Skeletal muscle tissue (tissue), 4 donors: Measurements from ENCODE around the gene NEU1. TPM values are rescaled to one million over a fixed set of nuclear protein-coding genes. Genes with fewer than 3 reads are reported as not detected.
"Not testable (repeated sequence)": the region's sequence is repeated elsewhere in the genome, so short reads cannot be mapped to it uniquely, and the experiment has no call there.

Experiments used
- H3K27ac ChIP-seq: one replicate; pipeline ENCODE4 v1.7.0; 2013; ENCODE audit warnings: mild to moderate bottlenecking, low read depth, low read length, inconsistent platforms
- H3K27me3 ChIP-seq, 3 donors: one replicate each; pipeline ENCODE4 v1.7.0; 2013; ENCODE audit warnings: low read length in 3 of 3; ENCODE audit not compliant: control insufficient read depth in 3 of 3, insufficient read depth in 3 of 3
- H3K36me3 ChIP-seq, 3 donors: one replicate each; pipeline ENCODE4 v1.7.0; 2013; ENCODE audit warnings: low read length in 3 of 3; ENCODE audit not compliant: control insufficient read depth in 3 of 3, insufficient read depth in 3 of 3
- H3K4me1 ChIP-seq, 3 donors: one replicate each; pipeline ENCODE4 v1.7.0; 2013; ENCODE audit warnings: low read length in 3 of 3, mild to moderate bottlenecking in 3 of 3; ENCODE audit not compliant: control insufficient read depth in 3 of 3, insufficient read depth in 3 of 3
- H3K4me3 ChIP-seq, 3 donors: one replicate each; pipeline ENCODE4 v1.7.0; 2013; ENCODE audit warnings: low read length in 3 of 3
- H3K9ac ChIP-seq, 3 donors: one replicate each; pipeline ENCODE4 v1.7.0; 2013; ENCODE audit warnings: low read length in 3 of 3, mild to moderate bottlenecking in 3 of 3, moderate library complexity in 2 of 3, low read depth in 1 of 3
- H3K9me3 ChIP-seq, 3 donors: one replicate each; pipeline ENCODE4 v1.7.0; 2013; ENCODE audit warnings: low read length in 3 of 3; ENCODE audit not compliant: control insufficient read depth in 3 of 3
- total RNA-seq: library from RNA; depleted of rRNA; stranded (reverse); fragments of >200 nt; gene quantifications from one replicate; pipeline ENCODE4 v1.2.3, GENCODE V29; 2014
- donor health status: Osteomylitis.

The NEU1 gene
- total RNA-seq, 1 donor from 2014 or later = 23.0 TPM

DNA sequence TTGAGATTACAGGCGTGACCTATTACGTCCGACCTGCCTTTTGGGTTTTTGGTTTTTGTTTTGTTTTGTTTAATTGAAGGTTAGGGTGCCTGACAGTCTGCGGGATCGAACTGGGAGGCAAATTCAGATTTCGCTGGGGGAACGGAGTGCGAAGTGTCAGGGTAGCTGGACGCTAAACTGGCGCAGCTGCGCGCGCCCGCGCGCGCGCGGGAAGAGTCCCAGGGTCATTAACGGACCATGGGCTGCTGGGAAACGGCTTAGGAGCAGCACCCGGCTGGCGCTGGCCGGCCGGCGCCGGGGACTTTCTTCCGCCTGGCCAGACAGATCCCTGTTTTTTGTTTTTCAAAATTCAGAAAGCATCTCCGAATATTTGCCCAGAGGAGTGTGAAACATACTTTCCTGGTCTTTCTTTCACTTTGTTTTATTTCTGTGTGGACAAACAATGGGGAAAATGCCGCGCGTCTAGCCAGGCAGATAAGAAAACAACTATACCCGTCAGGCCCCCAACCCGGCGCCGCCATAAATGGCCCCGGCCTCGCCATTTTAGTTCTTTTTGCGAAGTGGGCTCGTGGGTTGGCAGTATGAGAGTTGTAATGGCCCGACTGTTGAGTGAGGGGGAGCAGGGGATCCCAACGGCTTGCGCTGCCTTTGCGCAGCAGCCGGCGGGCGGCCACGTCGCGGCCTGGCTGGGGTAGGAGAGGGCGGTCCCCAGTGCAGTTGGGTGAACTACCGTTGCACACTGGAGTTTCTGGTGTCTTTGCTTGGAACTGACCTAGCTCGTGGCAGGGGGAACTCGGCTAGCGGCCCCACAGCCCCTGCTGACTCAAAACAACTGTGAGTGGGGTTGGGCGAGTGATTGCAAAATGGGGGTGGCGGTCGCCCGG, 28.0 kb downstream of the NEU1 start:
- peak overlapping the region; percentile 97 for H3K27ac ChIP-seq
- peaks cover 39 to 46% (median 41%) of the 10 kb centered on the region in 3 donors for H3K4me1 ChIP-seq
- H3K9me3 ChIP-seq = no peaks in the 10 kb centered on the region
- H3K9ac ChIP-seq = peak overlapping the region; percentile 96 to 98 (median 98)
- peak overlapping the region; percentile 96 to 98 (median 97) for H3K4me3 ChIP-seq
- peaks cover 22 to 24% (median 22%) of the 10 kb centered on the region in 3 donors for H3K36me3 ChIP-seq
- H3K27me3 ChIP-seq = no peaks in the 10 kb centered on the region

DNA sequence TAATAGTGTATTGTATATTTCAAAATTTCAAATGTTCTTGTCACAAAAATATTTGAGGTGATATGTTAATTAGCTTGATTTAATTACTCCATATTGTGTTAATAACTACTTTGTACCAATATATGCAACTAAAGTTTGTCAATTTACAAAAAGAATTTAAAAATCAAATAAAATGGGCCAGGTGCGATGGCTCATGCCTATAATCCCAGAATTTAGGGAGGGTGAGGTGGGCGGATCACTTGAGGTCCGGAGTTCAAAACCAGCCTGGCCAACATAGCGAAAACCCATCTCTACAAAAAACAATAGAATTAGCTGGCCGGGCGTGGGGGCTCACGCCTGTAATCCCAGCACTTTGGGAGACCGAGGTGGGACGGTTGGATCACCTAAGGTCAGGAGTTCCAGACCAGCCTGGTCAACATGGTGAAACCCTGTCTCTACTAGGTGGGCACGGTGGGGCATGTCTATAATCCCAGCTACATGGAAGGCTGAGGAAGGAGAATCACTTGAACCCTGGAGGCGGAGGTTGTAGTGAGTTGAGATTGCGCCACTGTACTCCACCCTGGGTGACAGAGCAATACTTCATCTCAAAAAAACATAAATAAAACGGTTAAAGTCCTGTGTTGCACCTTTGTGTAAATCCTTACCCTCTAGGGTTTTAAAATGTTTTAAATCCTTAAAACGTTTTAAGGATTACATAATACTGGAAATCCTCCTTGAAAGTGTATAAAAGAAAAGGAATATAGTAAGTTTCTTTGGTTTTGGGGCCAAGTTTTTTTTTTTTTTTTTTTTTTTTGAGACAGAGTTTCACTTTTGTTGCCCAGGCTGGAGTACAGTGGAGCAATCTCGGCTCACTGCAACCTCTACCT, 31.0 kb downstream of the NEU1 start:
- Histone ChIP-seq H3K9me3 (no peaks in the 10 kb centered on the region), H3K27me3 (no peaks in the 10 kb centered on the region), H3K4me3 (peak overlapping the region; percentile 80 to 83 (median 82)), H3K9ac (peak overlapping the region in 2 of 3 donors; percentile 68 to 80), H3K36me3 (peaks cover 0 to 6% (median 0%) of the 10 kb centered on the region in 3 donors), H3K4me1 (peaks cover 26 to 30% (median 27%) of the 10 kb centered on the region in 3 donors), H3K27ac (peak overlapping the region; percentile 66)

DNA sequence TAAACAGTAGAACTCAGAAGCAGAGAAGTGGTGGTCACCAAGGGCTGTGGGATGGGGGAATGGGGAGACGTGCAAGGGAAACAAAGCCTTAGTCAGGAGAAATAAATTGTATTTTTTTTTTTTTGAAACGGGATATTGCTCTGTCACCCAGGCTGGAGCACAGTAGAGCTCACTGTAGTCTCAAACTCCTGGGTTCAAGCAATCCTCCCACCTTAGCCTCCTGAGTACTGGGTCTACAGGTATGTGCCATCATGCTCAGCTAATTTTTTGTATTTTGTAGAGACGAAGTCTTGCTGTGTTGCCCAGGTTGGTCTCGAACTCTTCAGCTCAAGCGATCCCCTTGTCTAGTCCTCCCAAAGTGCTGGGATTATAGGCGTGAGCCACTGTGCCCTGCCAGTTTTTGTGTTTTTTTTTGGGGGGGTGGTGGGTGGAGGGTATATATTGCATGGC, 31.7 kb downstream of the NEU1 start:
- peaks cover 23 to 27% (median 24%) of the 10 kb centered on the region in 3 donors for H3K4me1 ChIP-seq
- peak overlapping the region; percentile 66 for H3K27ac ChIP-seq
- H3K27me3 ChIP-seq = no peaks in the 10 kb centered on the region
- peak overlapping the region; percentile 80 to 83 (median 82) for H3K4me3 ChIP-seq
- H3K9me3 ChIP-seq = no peaks in the 10 kb centered on the region
- H3K36me3 ChIP-seq = peaks cover 0 to 1% (median 0%) of the 10 kb centered on the region in 3 donors
- H3K9ac ChIP-seq = peak overlapping the region; percentile 59 to 80 (median 68)

DNA sequence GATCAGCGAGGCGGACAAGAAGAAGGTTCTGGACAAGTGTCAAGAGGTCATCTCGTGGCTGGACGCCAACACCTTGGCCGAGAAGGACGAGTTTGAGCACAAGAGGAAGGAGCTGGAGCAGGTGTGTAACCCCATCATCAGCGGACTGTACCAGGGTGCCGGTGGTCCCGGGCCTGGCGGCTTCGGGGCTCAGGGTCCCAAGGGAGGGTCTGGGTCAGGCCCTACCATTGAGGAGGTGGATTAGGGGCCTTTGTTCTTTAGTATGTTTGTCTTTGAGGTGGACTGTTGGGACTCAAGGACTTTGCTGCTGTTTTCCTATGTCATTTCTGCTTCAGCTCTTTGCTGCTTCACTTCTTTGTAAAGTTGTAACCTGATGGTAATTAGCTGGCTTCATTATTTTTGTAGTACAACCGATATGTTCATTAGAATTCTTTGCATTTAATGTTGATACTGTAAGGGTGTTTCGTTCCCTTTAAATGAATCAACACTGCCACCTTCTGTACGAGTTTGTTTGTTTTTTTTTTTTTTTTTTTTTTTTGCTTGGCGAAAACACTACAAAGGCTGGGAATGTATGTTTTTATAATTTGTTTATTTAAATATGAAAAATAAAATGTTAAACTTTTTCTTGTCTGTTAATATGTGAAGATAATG, 32.9 kb downstream of the NEU1 start:
- Histone ChIP-seq H3K4me1 (peaks cover 19 to 24% (median 21%) of the 10 kb centered on the region in 3 donors), H3K27ac (peak overlapping the region; percentile 66)

DNA sequence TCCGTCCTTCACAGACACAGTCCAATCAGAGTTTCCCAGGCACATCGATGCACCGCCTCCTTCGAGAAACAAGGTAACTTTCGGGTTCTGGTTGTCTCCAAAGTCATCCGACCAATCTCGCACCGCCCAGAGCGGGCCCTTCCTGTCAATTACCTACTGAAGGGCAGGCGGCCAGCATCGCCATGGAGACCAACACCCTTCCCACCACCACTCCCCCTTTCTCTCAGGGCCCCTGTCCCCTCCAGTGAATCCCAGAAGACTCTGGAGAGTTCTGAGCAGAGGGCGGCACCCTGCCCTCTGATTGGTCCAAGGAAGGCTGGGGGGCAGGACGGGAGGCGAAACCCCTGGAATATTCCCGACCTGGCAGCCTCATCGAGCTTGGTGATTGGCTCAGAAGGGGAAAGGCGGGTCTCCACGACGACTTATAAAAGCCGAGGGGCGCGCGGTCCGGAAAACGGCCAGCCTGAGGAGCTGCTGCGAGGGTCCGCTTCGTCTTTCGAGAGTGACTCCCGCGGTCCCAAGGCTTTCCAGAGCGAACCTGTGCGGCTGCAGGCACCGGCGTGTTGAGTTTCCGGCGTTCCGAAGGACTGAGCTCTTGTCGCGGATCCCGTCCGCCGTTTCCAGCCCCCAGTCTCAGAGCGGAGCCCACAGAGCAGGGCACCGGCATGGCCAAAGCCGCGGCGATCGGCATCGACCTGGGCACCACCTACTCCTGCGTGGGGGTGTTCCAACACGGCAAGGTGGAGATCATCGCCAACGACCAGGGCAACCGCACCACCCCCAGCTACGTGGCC, 35.1 kb downstream of the NEU1 start, which contains the start of gene HSPA1B:
TSS of gene HSPA1B (plus strand) at position 453 of the 794 bp plus-strand sequence. CDS start at position 666, 213 bp downstream.
- H3K9ac ChIP-seq = peak within 1 kb of the TSS; percentile 93 to 98 (median 97)
- no peaks in the 10 kb centered on the region for H3K9me3 ChIP-seq
- H3K27ac ChIP-seq = peak within 1 kb of the TSS; percentile 99
- H3K4me3 ChIP-seq = peak within 1 kb of the TSS; percentile 85 to 94 (median 88)
- peaks cover 26 to 31% (median 29%) of the 10 kb centered on the region in 3 donors for H3K4me1 ChIP-seq
- H3K27me3 ChIP-seq = no peaks in the 10 kb centered on the region
- H3K36me3 ChIP-seq = no peaks in the 10 kb centered on the region

More for the DNA sequence above, 32.9 kb downstream of the NEU1 start:
- H3K9ac ChIP-seq = peak overlapping the region; percentile 59 to 83 (median 68)
- no peaks in the 10 kb centered on the region for H3K27me3 ChIP-seq
- H3K4me3 ChIP-seq = peak overlapping the region; percentile 80 to 83 (median 82)
- H3K9me3 ChIP-seq = no peaks in the 10 kb centered on the region
- H3K36me3 ChIP-seq = no peaks in the 10 kb centered on the region

DNA sequence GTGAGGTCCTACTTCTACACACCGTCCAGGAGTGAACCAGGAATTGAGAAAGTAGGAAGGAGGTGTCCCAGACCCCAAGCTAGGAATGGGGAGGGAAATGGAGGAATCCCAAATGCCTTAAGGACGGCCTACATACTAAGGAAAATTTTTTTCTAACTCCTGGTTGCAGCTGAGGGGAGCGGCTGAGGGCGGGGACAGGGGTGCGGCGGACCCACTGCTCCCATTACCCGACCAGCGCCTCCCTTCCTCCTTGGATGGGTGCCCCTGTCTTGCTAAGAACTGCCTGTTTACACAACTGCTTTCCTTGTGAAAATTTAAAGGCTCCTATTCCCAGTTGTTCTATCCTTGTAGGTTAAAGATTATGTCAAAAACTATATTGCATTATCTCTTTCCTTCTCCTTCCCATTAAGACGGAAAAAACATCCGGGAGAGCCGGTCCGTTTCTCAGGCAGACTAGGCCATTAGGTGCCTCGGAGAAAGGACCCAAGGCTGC, 35.8 kb downstream of the NEU1 start:
- Histone ChIP-seq H3K27ac (peak overlapping the region; percentile 99), H3K36me3 (no peaks in the 10 kb centered on the region), H3K9me3 (no peaks in the 10 kb centered on the region), H3K9ac (peak overlapping the region; percentile 93 to 98 (median 97)), H3K4me3 (peak overlapping the region; percentile 80 to 94 (median 85)), H3K4me1 (peaks cover 28 to 34% (median 31%) of the 10 kb centered on the region in 3 donors), H3K27me3 (no peaks in the 10 kb centered on the region)

DNA sequence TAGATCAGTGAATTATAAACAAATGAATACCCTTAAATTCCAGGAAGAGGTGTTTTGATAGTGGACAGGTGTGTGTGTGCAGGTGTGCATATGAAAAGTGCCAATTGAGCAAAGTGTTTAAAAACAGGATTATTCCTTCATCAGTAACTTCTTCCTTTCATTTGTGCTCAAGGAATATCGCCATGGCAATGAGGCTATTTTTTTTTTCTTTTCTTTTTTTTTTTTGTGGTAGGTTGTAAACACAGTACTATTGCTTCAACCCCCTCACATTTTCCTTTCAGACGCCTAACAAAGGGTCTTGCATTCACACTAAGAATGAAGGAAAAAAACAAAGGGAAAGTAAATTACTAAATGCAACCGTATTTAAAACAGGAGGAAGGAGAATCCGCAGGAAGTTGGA, 37.1 kb downstream of the NEU1 start:
- H3K27ac ChIP-seq = peak overlapping the region; percentile 100
- H3K4me3 ChIP-seq = no peak overlapping the region
- H3K36me3 ChIP-seq = no peaks in the 10 kb centered on the region
- H3K27me3 ChIP-seq = no peaks in the 10 kb centered on the region
- H3K9me3 ChIP-seq = no peaks in the 10 kb centered on the region
- peaks cover 25 to 31% (median 30%) of the 10 kb centered on the region in 3 donors for H3K4me1 ChIP-seq
- no peak overlapping the region for H3K9ac ChIP-seq

DNA sequence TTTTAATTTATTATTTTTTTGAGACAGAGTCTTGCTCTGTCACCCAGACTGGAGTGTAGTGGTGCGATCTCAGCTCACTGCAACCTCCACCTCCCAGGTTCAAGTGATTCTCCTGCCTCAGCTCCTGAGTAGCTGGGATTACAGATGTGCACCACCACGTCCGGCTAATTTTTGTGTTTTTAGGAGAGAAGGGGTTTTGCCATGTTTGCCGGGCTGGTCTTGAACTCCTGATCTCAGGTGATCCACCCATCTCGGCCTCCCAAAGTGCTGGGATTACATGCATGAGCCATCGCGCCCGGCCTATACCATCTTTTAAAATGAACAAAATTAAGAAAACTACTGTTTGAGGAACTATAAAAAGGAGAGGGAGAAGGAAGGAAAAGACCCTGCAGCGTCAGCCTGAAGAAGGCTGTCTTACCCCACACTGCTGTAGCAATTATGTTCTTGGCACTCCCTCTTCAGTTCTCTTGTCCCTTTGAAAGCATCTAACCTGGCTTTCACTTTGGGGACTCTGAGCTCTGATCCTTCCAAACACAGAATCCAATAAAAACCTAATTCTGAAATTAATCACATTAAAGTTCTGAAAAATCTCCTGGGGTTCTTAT, 38.9 kb downstream of the NEU1 start:
- not testable (repeated sequence) for H3K9me3 ChIP-seq, H3K36me3 ChIP-seq, H3K27me3 ChIP-seq
- peak overlapping the region; percentile 100 for H3K27ac ChIP-seq
- peaks cover 39 to 43% (median 41%) of the 10 kb centered on the region in 3 donors for H3K4me1 ChIP-seq
- peak overlapping the region in 1 of 3 donors; percentile 86 for H3K4me3 ChIP-seq
- H3K9ac ChIP-seq = peak overlapping the region; percentile 1 to 96 (median 20)
